Activated CD4-positive, alpha-beta T cell treated with anti-CD3 and anti-CD28 coated beads, Interleukin-2, amount 50 U/mL, for 16 hours (primary cell): Measurements from ENCODE around the gene MLXIP.
"Not testable (repeated sequence)": the region's sequence is repeated elsewhere in the genome, so short reads cannot be mapped to it uniquely, and the experiment has no call there.

Experiments used
- DNase-seq: peaks from one replicate; pipeline ENCODE4 v3.0.0-alpha.2; 2020

The MLXIP gene

DNA sequence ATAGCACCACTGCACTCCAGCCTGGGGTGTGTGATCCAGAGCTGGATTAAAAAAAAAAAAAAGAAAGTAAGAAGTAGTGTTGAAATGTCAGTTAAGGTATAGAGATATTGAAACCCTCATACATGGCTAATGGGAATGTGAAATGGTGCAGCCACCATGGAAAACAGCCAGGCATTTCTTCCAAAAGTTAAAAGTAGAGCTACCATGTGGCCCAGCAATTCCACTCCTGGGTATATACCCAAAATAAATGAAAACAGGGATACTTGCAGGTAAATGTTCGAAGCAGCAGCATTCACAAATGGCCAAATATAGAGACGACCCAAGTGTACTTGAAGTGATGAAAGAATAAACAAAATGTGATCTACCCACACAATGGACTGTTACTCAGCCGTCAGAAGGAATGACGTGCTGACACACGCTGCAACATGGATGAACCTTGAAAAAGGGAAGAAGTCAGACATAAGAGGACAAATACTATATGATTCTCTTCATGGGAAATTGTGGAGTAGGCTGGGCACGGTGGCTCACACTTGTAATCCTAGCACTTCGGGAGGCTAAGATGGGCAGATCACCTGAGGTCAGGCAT lies 80.2 kb downstream of the MLXIP start:
- DNase-seq, result no peak

GRCh38 chr12:122159882-122160281 lies 81.3 kb downstream of the MLXIP start:
- DNase-seq, result peak; percentile 15

GRCh38 chr12:122160761-122161160 lies 82.2 kb downstream of the MLXIP start:
- DNase-seq, result no peak

DNA sequence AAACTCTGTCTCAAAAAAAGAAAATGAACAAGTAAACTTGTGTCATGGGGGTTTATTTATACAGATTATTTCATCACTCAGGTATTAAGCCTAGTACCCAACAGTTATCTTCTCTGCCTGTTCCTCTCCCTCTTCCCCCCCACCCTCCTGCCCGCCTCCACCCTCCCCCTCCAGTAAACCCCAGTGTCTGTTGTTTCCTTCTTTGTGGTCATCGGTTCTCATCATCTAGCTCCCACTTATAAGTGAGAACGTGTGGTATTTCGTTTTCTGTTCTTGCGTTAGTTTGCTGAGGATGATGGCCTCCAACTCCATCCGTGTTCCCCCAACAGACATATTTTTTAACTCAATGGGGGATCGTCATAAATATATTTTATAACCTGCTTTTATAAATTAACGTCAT lies 83.1 kb downstream of the MLXIP start:
- DNase-seq, result peak; percentile 51

GRCh38 chr12:122162976-122163375 lies 84.4 kb downstream of the MLXIP start:
- DNase-seq, result no peak

- peak; percentile 89 for DNase-seq
Measured at GRCh38 chr12:122166422-122167349, 88.1 kb downstream of the MLXIP start.

GRCh38 chr12:122167356-122167925 lies 88.9 kb downstream of the MLXIP start:
- DNase-seq, result no peak

GRCh38 chr12:122168492-122168891 lies 89.9 kb downstream of the MLXIP start:
- no peak for DNase-seq

DNA sequence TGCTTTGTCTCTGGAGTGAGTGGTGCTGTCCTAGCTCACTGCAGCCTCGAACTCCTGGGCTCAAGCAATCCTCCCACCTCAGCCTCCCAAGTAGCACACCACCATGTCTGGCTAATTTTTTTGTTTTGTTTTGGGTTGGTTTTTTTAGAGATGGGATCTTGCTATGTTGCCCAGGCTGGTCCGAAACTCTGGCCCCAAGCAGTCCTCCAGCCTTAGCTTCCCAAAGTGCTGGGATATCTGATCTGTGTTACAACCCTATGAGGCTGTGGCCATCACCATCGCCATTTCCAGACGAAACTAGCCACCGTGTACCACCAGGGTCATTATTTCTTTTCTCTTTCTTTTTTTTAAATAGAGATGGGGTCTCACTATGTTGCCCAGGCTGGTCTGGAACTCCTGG lies 92.8 kb downstream of the MLXIP start:
- no peak for DNase-seq

GRCh38 chr12:122172262-122172939 lies 93.8 kb downstream of the MLXIP start:
- DNase-seq, result no peak

DNA sequence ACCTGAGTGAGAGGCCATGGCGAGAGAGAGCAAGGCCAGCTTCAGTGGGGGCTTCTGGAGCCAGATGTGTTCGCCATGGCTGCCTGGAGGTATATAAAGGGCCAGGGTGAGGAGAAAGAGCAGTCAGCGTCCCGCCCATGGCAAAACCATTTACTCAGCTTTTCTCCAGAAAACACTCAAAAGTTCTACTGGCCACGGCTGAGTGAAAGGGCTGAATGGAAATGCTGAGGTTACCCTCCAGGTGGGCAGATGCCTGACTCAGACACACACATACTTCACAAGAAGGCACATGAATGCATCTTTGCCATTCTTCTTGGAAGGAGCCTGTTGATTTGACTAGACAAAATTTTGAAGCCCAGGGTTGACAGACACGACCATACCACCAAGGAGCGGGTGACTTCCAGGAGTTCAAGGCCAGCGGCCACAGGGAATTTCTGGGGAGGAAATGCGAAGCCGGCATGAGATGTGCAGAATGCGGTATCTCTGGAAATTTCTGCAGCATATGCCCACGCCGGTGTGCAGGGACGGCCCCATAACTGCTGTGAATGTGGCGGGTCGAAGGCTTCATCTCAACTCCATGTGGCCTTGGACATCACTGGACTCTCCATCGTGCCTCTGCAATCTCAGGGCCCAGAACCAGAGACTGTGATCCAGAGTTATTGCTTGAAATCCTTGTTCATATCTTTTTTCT lies 95.7 kb downstream of the MLXIP start, which contains the start of gene IL31:
Gene IL31, minus strand, starts transcription at position 67 of the 691 bp plus-strand sequence. Its CDS starts 49 bp downstream, at position 18.
- no peak for DNase-seq

- not testable (repeated sequence) for DNase-seq
Measured at GRCh38 chr12:122176473-122176872, 97.9 kb downstream of the MLXIP start.

DNA sequence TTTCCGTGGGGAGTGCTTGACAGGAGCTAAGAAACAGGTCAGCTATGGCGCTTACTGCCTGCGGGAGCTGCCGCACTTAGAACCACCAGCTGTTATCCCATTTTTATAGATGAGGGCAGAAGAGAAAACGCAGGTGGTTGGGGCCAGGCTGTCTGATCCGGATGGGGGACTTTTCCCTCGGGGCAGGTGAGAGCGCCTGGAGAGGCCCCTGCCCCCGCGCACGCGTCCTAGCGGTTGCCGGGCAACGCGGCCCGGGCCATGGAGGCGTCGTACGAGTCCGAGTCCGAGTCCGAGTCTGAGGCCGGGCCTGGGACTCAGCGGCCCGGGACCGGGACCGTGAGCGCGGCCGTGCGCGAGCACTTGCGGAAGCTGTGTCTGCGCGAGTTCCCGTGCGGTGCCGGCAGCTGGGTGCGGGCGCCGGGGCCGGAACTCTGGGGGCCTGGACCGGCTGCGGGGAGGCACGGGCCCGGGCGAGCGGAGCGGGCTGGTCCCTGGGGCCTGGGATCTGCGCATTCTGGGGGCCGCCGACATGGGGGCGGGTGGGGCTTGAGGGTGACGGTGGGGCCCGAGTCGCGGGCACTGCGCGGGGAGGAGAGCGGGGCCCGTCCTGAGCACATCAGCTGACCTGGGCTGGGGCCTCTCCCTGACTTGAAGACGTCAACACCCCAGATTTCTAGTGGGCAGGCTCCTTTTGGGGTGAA lies 104.5 kb downstream of the MLXIP start, which contains the start of gene LRRC43:
Gene LRRC43, plus strand, starts transcription at position 237 of the 701 bp plus-strand sequence. Its CDS starts 22 bp downstream, at position 259.
- DNase-seq, result no peak

DNA sequence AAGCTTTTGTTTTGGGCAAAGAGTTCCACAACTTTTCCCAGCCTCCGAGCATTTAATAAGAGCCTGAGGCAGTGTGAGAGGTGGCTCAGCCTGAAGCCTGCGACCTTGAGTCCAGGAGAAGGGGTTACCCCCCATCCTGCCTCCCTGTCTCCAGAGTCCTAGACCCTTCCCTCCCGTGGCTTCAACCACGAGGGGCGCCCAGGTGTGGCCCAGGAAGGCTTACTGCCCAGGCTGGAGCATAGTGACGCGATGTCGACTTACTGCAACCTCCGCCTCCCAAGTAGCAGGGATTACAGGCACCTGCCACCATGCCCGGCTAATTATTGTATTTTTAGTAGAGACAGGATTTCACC lies 105.0 kb downstream of the MLXIP start:
- no peak for DNase-seq

DNA sequence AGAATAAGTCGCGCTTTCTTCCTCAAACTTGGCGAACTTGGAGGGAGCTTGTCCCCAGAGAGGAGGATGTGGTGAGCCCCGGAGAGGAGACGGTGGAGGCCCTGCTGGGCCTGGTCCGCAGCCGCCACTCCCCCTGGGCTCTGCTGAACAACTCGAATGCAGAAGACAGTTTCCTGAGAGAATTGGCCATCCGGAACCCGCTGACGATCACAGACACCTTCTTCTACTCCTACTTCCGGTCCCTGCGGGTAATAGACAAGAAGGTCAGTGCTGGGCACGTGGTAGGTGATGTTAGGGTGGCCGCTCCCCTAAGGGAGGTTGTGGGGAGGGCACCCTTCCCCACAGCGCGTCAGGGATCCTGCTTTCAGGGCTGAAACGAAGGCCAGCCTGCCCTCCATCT lies 106.0 kb downstream of the MLXIP start:
- DNase-seq, result no peak

- DNase-seq, result no peak
Measured at GRCh38 chr12:122185079-122185478, 106.5 kb downstream of the MLXIP start.

- DNase-seq, result no peak
Measured at GRCh38 chr12:122185494-122186082, 107.0 kb downstream of the MLXIP start.

DNA sequence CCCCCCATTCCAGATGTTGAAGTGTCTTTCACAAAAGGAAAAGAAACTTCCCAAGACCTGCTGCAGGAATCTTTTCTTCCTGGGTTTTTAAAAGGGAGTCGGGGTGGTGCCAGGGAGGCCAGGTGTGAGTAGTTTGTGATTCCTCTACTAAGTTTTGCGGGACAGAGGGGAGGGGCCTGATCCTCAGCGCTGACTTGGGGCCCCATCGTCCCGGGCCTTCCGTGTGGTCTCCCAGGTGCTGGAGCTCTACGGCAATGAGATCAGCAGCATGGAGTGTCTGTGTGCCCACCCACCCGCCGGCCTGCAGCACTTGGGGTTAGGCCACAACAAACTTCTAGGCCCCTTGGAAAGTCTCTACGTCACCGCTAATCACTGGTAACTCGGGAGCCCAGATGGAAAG lies 108.9 kb downstream of the MLXIP start:
- no peak for DNase-seq

DNA sequence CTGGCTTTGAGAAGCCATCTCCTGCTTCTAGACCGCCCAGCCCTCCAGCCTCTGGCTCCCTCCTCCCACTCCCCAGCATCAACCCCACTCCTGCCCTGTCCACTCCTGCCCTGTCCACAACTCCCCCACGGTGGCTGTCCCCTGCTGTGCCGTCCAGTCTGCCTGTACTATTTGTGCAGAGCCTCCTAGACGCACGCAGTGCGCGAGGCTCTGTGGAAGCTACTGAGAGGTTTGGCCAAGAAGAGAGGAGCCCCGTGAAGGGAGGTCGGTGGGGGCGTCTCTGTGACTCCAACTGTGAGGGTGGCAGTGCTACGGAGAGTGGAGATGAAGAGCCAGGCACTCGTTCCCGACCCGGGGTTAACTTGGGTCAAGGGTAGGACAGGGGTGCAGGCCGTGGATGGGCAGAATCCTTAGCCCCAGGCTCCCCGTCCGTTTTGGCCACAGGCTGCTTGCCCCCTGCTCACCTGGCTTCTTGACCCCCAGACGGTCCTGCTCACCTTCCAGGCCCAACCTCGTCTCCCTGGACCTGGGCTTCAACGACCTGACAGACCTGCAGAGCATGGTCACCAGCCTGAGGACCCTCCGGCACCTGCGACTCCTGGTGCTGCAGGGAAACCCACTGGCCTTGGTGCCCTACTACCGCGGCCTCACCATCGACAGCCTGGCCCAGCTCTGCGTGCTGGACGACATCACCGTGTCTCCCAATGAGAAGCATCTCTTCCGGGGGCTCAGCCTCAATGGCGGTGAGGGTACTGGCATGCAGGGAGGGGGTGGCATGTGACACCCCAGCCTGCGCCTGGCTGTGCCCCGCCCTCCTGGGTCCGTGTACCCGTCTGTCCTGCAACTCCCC lies 111.3 kb downstream of the MLXIP start:
- DNase-seq, result no peak

DNA sequence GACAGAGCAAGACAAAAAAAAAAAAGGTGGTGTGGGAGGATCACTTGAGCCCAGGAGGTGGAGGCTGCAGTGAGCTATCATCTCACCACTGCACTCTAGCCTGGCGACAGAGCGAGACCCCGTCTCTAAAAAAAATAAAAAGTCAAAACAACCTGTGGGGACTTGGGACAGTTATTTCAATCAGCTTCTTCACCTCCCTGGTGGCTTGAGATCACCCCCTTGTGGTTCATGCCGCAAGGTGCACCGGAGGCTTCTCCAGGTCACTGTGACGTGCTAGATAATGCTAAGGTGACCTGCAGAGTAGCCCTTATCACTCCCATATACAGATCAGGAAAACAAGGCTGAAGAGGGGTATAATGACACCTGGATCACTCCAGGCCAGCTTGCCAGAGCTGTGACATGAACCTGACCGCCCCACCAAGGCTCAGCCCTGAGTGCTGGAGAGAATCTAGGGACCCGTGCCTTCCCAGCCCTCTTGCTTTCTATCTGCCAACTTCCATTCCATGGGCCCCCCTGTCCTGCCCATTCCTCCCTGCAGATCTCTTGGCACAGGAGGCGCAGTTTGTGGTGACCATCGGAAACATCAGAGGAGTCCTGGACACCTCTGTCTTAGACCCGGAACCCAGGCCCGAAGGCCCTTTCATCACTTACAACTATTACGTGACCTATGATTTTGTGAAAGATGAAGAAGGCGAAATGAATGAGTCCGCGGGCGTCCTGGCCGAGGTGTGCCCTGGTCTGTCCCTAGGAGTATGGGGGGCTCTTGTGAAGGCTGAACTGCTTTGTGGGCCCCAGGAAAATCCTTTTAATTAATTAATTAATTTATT lies 112.5 kb downstream of the MLXIP start:
- DNase-seq, result peak; percentile 79
